Mesodermal cell (in vitro differentiated cells): Measurements from ENCODE around the gene STAB2.

ENCODE experiments used
- H3K27ac ChIP-seq: 2 replicates; pipeline ENCODE4 v1.7.0; 2013; ENCODE audit warnings: mild to moderate bottlenecking, low read depth, low read length, moderate library complexity; ENCODE audit not compliant: severe bottlenecking
- H3K36me3 ChIP-seq: 2 replicates; pipeline ENCODE4 v1.7.1; 2013; ENCODE audit warnings: mild to moderate bottlenecking, low read length, moderate library complexity; ENCODE audit not compliant: control insufficient read depth, insufficient read depth
- H3K4me1 ChIP-seq: one replicate; pipeline ENCODE4 v1.7.1; 2013; ENCODE audit warnings: mild to moderate bottlenecking, low read length; ENCODE audit not compliant: insufficient read depth, control insufficient read depth, poor library complexity, severe bottlenecking
- H3K4me3 ChIP-seq: 2 replicates; pipeline ENCODE4 v1.7.0; 2013; ENCODE audit warnings: low read length, control low read depth, mild to moderate bottlenecking; ENCODE audit not compliant: insufficient read depth, poor library complexity, severe bottlenecking; ENCODE audit errors: extremely low read depth
- H3K9me3 ChIP-seq: 2 replicates; pipeline ENCODE4 v1.7.1; 2013; ENCODE audit warnings: mild to moderate bottlenecking, low read length, moderate library complexity; ENCODE audit not compliant: control insufficient read depth
- WGBS, 2 experiments: methylation state at CpG; one replicate each; pipeline ENCODE4 v1.1.5; 2013; ENCODE audit warnings: missing lambda C conversion rate in 2 of 2; ENCODE audit not compliant: insufficient coverage in 2 of 2; 5-methylcytosine and 5-hydroxymethylcytosine counted together

Gene STAB2

DNA sequence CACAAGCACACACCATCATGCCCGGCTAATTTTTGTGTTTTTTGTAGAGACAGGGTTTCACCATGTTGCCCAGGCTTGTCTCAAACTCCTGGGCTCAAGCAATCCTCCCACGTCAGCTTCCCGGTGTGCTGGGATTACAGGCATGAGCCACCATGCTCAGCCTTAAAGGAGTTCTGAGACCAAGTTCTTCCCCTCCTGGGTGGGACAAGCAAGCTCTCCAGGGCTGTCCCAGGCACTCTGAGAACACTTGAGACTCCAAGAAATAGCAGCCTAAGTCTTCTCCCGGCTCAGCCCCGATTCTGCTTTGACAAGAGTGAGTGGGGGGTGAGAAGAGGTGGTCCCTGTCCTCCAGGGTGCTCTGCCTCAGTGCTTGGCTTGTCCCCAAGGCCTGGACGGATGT lies 86.4 kb downstream of the STAB2 start:
- no peaks in the 10 kb centered on the region for H3K36me3 ChIP-seq
- no peaks in the 10 kb centered on the region for H3K4me1 ChIP-seq
- WGBS, 2 experiments, result 82 to 93% methylated on average over 3 to 6 of the region's 6 CpGs
- H3K9me3 ChIP-seq, result no peaks in the 10 kb centered on the region
- H3K27ac ChIP-seq, result no peak overlapping the region
- H3K4me3 ChIP-seq, result no peak overlapping the region

DNA sequence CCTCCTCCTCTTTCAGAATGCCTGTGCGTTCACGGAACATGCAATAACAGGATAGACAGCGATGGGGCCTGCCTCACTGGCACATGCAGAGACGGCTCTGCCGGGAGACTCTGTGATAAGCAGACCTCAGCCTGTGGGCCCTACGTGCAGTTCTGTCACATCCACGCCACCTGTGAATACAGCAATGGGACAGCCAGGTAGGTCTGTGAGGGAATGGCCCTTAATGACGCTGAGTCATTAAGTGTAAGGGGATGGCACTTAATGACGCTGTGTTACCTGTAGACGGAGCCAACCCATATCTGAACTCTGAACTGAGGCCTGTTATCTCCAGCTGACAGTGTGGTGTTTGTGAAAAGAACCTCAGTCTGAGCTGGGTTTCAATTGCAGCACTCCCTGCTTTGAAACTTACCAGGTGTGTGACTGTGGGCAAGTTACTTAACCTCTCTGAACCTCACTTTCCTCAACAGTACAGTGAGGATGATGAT lies 86.9 kb downstream of the STAB2 start:
- no peak overlapping the region for H3K27ac ChIP-seq
- no peaks in the 10 kb centered on the region for H3K9me3 ChIP-seq
- 99 to 100% methylated on average over 8 to 10 of the region's 10 CpGs for WGBS, 2 experiments
- H3K4me1 ChIP-seq, result no peaks in the 10 kb centered on the region
- H3K4me3 ChIP-seq, result no peak overlapping the region
- no peaks in the 10 kb centered on the region for H3K36me3 ChIP-seq

DNA sequence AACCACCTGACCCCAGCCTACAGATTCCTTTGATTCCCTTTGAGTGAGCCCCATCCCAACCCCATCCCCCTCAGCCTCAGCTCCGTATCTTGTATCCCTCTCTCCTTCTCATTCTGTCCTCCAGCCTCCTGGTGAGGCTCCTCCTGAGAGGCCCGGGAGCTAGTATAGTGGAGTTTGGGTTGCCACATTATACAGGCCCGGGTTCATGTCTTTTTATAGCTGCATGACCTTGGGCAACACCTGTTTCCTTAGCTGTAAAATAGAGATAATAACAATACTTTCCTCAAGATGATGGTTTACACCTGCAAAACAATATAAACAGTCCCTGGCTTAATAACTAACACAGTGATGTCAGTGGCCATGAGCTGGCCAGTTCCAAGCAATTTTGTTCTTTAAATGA lies 89.8 kb downstream of the STAB2 start:
- Histone ChIP-seq H3K4me3 (no peak overlapping the region), H3K27ac (no peak overlapping the region), H3K36me3 (no peaks in the 10 kb centered on the region), H3K4me1 (no peaks in the 10 kb centered on the region), H3K9me3 (no peaks in the 10 kb centered on the region)
- WGBS, 2 experiments, result no CpG with 5 or more reads among the region's 3 CpGs

DNA sequence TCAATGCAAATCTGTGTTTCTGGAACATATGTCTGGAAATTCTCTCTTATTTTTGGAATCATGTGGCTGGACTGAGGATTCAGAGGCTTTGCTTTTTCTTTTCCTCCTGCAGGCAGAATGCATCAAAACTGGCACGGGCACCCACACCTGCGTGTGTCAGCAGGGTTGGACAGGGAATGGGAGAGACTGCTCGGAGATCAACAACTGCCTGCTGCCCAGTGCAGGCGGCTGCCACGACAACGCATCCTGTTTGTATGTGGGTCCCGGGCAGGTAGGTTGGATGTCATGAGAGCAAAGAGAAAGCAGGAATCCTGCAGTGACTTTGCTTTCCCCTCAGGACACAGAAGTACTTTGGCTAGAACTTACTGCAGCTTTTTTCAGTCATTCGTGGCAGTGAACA lies 90.3 kb downstream of the STAB2 start:
- Histone ChIP-seq H3K9me3 (no peaks in the 10 kb centered on the region), H3K27ac (no peak overlapping the region), H3K4me1 (no peaks in the 10 kb centered on the region), H3K4me3 (no peak overlapping the region), H3K36me3 (no peaks in the 10 kb centered on the region)
- WGBS, 2 experiments, result 86 to 92% methylated on average over 5 to 6 of the region's 8 CpGs

DNA sequence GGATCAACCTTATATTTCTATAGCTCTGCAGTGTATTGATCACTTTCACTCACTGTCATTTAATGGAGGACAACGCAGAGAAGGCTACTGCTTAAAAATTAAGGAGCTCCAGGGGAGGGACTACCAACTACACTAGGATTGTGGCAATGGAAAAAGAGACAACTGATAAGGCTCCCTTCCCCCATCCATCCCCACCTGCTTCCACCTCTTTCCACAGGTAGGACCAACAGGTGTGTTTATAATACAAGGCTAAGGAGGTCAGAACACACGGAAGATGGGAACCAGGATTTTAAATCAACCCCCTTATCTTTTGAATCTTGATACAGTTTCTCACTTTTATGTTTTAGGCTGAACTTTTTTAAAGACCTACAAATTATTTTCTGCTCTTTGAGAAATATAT lies 90.8 kb downstream of the STAB2 start:
- WGBS, 2 experiments, result no CpG with 5 or more reads among the region's 2 CpGs
- Histone ChIP-seq H3K9me3 (no peaks in the 10 kb centered on the region), H3K27ac (no peak overlapping the region), H3K4me1 (no peaks in the 10 kb centered on the region), H3K4me3 (no peak overlapping the region), H3K36me3 (no peaks in the 10 kb centered on the region)

DNA sequence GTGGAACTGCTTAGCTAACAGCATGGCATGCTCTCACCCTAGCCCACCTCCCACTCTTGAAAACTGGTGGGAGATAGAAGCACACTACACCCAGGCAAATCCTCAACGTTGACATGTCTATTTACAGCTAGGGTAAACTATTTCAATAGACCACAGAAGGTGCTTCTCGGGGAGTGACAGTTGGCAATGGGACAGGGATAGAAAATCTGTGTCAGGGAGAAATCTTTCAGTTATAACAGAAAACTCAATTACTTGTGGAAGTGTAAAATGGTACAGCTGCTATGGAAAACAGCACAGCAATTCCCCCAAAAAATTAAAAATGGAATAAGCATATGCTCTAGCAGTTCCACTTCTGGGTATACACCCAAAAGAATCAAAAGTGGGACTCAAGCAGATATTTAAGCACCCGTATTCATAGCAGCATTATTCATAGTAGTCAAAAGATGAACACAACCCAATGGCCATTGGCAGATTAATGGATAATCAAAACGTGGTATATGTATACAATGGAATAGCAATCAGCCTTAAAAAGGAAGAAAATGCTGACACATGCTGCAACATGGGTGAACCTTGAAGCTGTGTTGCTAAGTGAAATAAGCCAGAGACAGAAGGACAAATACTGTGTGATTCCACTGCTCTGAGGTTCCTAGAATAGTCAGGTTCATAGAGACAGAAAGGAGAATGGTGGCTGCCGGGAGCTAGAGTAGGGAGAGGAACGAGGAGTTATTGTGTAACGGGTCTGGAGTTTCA lies 92.5 kb downstream of the STAB2 start:
- Histone ChIP-seq H3K4me3 (no peak overlapping the region), H3K27ac (no peak overlapping the region), H3K36me3 (no peaks in the 10 kb centered on the region), H3K4me1 (no peaks in the 10 kb centered on the region), H3K9me3 (no peaks in the 10 kb centered on the region)
- 88 to 97% methylated on average over 4 to 5 of the region's 7 CpGs for WGBS, 2 experiments

DNA sequence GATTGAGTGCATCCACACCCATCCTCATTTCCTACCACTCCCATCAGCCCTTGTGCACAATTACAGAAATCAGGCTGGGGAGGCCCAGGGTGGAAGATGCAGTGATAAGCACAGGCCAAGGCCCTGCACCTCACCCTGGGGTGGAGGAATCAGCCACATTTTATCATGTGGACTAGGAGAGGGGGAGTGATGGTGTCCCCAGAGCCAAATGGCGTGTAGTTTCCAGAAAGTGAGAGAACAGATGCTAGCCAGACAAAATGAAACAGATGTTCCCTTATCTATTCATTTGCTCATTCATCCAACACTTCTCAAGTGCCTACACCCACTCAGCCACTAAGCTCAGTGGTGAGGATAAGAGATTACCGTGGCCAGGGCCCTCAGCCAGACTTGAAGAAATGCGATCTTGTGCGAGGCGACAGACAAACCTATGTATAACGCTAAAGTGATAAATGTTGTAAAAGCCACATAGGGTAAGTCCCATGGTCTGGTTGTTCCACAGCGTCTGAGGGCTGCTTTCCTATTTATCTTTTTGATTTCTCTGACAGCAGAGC lies 93.6 kb downstream of the STAB2 start:
- 91% methylated on average over 5 to 6 of the region's 7 CpGs for WGBS, 2 experiments
- Histone ChIP-seq H3K4me3 (no peak overlapping the region), H3K36me3 (no peaks in the 10 kb centered on the region), H3K9me3 (no peaks in the 10 kb centered on the region), H3K4me1 (no peaks in the 10 kb centered on the region), H3K27ac (no peak overlapping the region)

DNA sequence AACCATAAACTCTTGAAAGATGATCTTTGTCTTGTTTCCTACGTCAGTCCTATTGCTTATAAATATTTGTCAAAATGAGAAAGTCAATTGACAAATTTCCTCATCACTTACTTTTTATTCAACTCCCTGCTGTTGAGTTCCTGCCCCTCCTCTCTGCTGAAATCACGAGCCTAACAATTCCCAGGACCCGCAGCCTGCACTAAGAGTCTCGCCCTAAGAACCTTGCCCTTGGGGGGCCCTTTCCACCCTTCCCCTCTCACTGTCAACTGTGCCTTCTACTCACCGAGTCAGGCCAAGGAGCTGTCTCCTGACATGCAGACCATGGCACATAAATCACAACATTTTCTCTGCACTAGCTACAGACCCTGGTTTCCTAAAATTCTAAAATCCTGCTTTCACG lies 99.0 kb downstream of the STAB2 start:
- 68 to 84% methylated on average over 4 to 5 of the region's 6 CpGs for WGBS, 2 experiments
- H3K4me1 ChIP-seq, result no peaks in the 10 kb centered on the region
- H3K36me3 ChIP-seq, result no peaks in the 10 kb centered on the region

DNA sequence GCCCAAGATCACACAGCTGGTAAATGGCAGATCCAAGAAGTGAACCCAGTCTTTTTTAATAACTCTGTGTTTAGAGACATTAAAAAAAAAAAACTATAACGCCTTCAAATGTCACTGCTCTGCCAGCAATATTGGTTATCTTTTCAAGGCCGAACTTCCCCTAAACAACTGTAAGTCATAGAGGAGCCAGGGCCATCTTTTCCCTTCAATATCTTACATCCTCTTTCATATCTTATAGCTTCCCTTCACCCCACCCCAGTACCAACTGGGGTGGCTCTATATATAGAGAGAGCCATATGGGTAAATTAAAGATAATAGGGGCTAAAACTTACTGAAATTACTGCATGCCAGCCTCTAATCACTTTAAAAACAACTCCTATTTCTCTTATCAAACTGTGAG lies 100.2 kb downstream of the STAB2 start:
- no peaks in the 10 kb centered on the region for H3K9me3 ChIP-seq
- no peaks in the 10 kb centered on the region for H3K4me1 ChIP-seq
- WGBS, 2 experiments, result 86 to 91% methylated on average over 1 to 2 of the region's 2 CpGs
- no peak overlapping the region for H3K27ac ChIP-seq
- no peak overlapping the region for H3K4me3 ChIP-seq
- no peaks in the 10 kb centered on the region for H3K36me3 ChIP-seq

More for the DNA sequence above, 99.0 kb downstream of the STAB2 start:
- H3K4me3 ChIP-seq, result no peak overlapping the region
- H3K27ac ChIP-seq, result no peak overlapping the region
- H3K9me3 ChIP-seq, result no peaks in the 10 kb centered on the region

DNA sequence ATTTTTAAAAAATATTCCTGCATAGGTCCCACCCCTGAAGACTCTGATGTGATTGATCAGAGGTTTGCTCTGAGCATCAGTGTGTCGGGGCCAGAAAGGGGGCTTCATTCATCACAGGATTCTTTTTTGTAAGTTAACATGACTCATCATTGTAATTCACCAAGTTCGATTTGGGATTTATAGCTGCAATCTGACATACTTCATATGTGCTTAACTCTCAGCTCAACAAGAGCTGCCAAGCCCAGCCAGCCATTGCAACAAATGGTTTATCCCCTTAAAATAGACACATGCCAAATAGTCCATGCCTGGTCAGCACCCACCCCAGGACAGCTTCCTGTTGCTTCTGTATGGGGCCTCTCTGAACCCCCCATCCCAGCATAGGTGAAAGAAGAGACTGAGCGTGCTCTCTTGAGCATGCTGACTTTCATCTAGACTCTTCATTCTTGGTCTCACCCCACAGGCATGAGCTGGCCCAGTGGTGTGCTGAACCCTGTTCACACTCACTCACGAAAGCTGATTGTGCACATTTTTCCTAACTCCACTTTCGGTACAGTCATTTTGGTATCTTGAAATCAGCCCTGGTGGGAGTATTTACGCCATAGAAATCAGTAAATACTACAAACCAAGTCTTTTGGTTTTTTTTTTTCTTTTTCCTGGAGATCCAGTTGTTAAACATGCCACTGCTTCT lies 101.4 kb downstream of the STAB2 start:
- Histone ChIP-seq H3K27ac (no peak overlapping the region), H3K4me1 (no peaks in the 10 kb centered on the region)

DNA sequence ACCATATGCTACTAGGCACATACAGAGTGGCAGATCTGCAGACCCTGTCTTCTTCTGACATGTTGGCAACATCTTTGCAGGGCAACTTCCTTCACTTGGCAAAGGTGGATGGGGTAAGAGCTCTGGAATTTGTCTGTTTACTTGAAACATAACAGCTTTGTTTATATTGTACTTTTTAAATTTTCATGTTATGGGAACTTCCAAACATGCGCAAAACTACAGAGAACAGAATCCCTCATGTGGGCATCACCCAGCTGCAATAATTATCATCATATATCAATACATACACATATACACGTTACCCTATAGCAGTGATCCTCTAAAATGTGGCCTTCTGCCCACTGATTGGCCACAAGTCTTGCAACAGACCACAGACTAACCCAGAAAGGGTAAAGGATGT lies 103.4 kb downstream of the STAB2 start:
- Histone ChIP-seq H3K9me3 (no peaks in the 10 kb centered on the region), H3K4me3 (no peak overlapping the region), H3K4me1 (no peaks in the 10 kb centered on the region), H3K36me3 (no peaks in the 10 kb centered on the region), H3K27ac (no peak overlapping the region)
- WGBS, 2 experiments, result 100% methylated on average over 1 of the region's 2 CpGs

More for the DNA sequence above, 101.4 kb downstream of the STAB2 start:
- H3K4me3 ChIP-seq, result no peak overlapping the region
- 86 to 90% methylated on average over 4 to 6 of the region's 6 CpGs for WGBS, 2 experiments
- no peaks in the 10 kb centered on the region for H3K36me3 ChIP-seq
- H3K9me3 ChIP-seq, result no peaks in the 10 kb centered on the region
